ENCODE results near the gene VAC14.
"Not testable (repeated sequence)": the region's sequence is repeated elsewhere in the genome, so short reads cannot be mapped to it uniquely, and the experiment has no call there.

VAC14 gene

GRCh38 chr16:70678121-70678897 is 122.6 kb downstream of the VAC14 start:
- DNase-seq, result no peak

GRCh38 chr16:70677499-70678120 is 123.3 kb downstream of the VAC14 start:
- DNase-seq, result no peak

- no peak for DNase-seq
Observed at GRCh38 chr16:70676675-70677498, 124.1 kb downstream of the VAC14 start.

- no peak for DNase-seq
Observed at GRCh38 chr16:70675851-70676513, 125.0 kb downstream of the VAC14 start.

GRCh38 chr16:70674221-70675014 is 126.5 kb downstream of the VAC14 start:
- DNase-seq, result no peak

GRCh38 chr16:70670938-70671337 is 130.0 kb downstream of the VAC14 start:
- not testable (repeated sequence) for DNase-seq

GRCh38 chr16:70670175-70670574 is 130.8 kb downstream of the VAC14 start:
- DNase-seq, result no peak

- DNase-seq, result no peak
Observed at GRCh38 chr16:70665806-70666735, 134.9 kb downstream of the VAC14 start.

- no peak for DNase-seq
Observed at GRCh38 chr16:70665113-70665694, 135.8 kb downstream of the VAC14 start.

- DNase-seq, result no peak
Observed at GRCh38 chr16:70664325-70665112, 136.4 kb downstream of the VAC14 start.

- DNase-seq, result no peak
Observed at GRCh38 chr16:70663524-70664324, 137.2 kb downstream of the VAC14 start.

GRCh38 chr16:70662991-70663523 is 137.9 kb downstream of the VAC14 start:
- no peak for DNase-seq

- DNase-seq, result no peak
Observed at GRCh38 chr16:70661918-70662641, 138.9 kb downstream of the VAC14 start.

GRCh38 chr16:70661534-70661917 is 139.4 kb downstream of the VAC14 start:
- DNase-seq, result no peak

- no peak for DNase-seq
Observed at GRCh38 chr16:70660672-70661350, 140.1 kb downstream of the VAC14 start.

- no peak for DNase-seq
Observed at GRCh38 chr16:70659953-70660671, 140.8 kb downstream of the VAC14 start.

GRCh38 chr16:70659546-70659945 is 141.4 kb downstream of the VAC14 start:
- DNase-seq, result no peak

Measured in suppressor macrophage treated with lipopolysaccharide for 4 hours (primary cell).